OCI-LY1 (cell line): ENCODE results near the gene SLC7A4.
"Not testable (repeated sequence)": the region's sequence is repeated elsewhere in the genome, so short reads cannot be mapped to it uniquely, and the experiment has no call there.

ENCODE experiments used
- H2AFZ ChIP-seq: fragments of 200-600 bp; sonication (generic), shearing (Covaris generic); 2 replicates; pipeline ENCODE4 v1.6.0; 2014; ENCODE audit warnings: antibody characterized with exemption, mild to moderate bottlenecking, low read length
- H3F3A ChIP-seq: fragments of 200-600 bp; sonication (generic), shearing (Covaris generic); 2 replicates; pipeline ENCODE4 v1.6.0; 2014; ENCODE audit warnings: mild to moderate bottlenecking, antibody characterized with exemption, low read length, moderate library complexity; ENCODE audit not compliant: insufficient read depth
- H3K27ac ChIP-seq: fragments of 200-600 bp; sonication (generic); 2 replicates; pipeline ENCODE4 v1.5.1; 2014; ENCODE audit warnings: low read length, mixed run types, mild to moderate bottlenecking, low read depth; ENCODE audit not compliant: poor library complexity, severe bottlenecking
- H3K27me3 ChIP-seq: fragments of 200-600 bp; sonication (generic); 2 replicates; pipeline ENCODE4 v1.6.0; 2014; ENCODE audit warnings: antibody characterized with exemption, mild to moderate bottlenecking, low read length, moderate library complexity; ENCODE audit not compliant: insufficient read depth
- H3K36me3 ChIP-seq: fragments of 200-600 bp; sonication (generic); 2 replicates; pipeline ENCODE4 v1.6.1; 2014; ENCODE audit warnings: mild to moderate bottlenecking, antibody characterized with exemption, low read length, moderate library complexity, mixed read lengths; ENCODE audit not compliant: insufficient read depth
- H3K4me1 ChIP-seq: fragments of 200-600 bp; sonication (generic); 2 replicates; pipeline ENCODE4 v1.5.1; 2014; ENCODE audit warnings: mild to moderate bottlenecking, low read length, moderate library complexity; ENCODE audit not compliant: insufficient read depth, severe bottlenecking
- H3K4me2 ChIP-seq: fragments of 200-600 bp; sonication (generic), shearing (Covaris generic); 2 replicates; pipeline ENCODE4 v1.6.1; 2014; ENCODE audit warnings: low read length
- H3K4me3 ChIP-seq: fragments of 200-600 bp; sonication (generic); 2 replicates; pipeline ENCODE4 v1.5.1; 2014; ENCODE audit warnings: low read length, low read depth, mild to moderate bottlenecking, mixed read lengths; ENCODE audit not compliant: poor library complexity, severe bottlenecking
- H3K79me2 ChIP-seq: fragments of 200-600 bp; shearing (Covaris generic); 2 replicates; pipeline ENCODE4 v1.6.1; 2016; ENCODE audit warnings: mixed run types, low read length, mixed read lengths; ENCODE audit not compliant: insufficient read depth
- H3K9ac ChIP-seq: fragments of 200-600 bp; sonication (generic), shearing (Covaris generic); 2 replicates; pipeline ENCODE4 v1.6.1; 2014; ENCODE audit warnings: mild to moderate bottlenecking, low read length, mixed read lengths
- H3K9me2 ChIP-seq: fragments of 200-600 bp; sonication (generic), shearing (Covaris generic); 2 replicates; pipeline ENCODE4 v1.6.1; 2014; ENCODE audit warnings: low read depth, mild to moderate bottlenecking, low read length, mixed read lengths
- H3K9me3 ChIP-seq: fragments of 200-600 bp; shearing (Covaris generic); 2 replicates; pipeline ENCODE4 v1.6.1; 2014; ENCODE audit warnings: low read length, mixed read lengths
- H4K20me1 ChIP-seq: fragments of 200-600 bp; sonication (generic), shearing (Covaris generic); 2 replicates; pipeline ENCODE4 v1.6.0; 2016; ENCODE audit warnings: mild to moderate bottlenecking, low read length; ENCODE audit not compliant: insufficient read depth
- EZH2 ChIP-seq: fragments of 200-600 bp; sonication (generic), shearing (Covaris generic); IDR thresholded peaks from 2 replicates; pipeline ENCODE4 v1.8.0; 2017; ENCODE audit warnings: borderline replicate concordance, mixed run types, mild to moderate bottlenecking, antibody characterized with exemption, low read length, moderate library complexity, mixed read lengths
- TF ChIP-seq, protein P1 (sequence below): fragments of 200-600 bp; sonication (generic), shearing (Covaris generic); IDR thresholded peaks from 2 replicates; pipeline ENCODE4 v1.5.1; 2017; ENCODE audit warnings: mild to moderate bottlenecking, antibody characterized with exemption, low read length, moderate library complexity, mixed read lengths

Gene SLC7A4

DNA sequence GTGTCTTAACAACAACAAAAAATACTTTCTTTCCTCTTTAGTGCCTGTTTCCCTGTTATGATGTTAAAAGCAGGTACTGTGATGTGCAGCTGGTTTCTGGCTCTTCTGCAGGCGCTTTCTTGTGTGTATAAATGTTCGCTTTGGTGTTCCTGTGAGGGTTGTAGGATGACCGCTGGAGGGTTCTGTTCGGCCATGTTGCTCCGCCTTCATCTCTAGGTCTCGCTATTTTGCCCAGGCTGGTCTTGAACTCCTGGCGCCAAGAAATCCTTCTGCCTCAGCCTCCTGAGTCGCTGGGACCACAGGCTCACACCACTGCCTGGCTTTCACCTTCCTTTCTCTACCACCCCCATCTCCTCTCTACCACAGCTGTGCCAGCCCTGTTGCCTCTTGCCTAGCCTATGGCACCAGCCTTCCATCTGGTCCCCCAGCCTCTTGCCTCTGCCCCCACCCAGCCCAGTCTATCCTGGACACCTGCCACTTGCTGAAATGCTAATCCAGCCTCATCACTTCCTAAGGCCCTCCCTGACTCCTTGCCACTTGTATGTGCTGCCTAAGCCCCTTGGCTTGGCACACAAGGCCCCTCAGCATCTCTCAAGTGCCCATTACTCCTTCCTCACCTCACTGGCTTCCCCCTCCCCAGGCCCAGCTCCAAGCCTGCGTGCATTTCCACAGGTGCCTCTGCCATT, 18.9 kb upstream of the SLC7A4 start:
- Histone ChIP-seq H3K4me2 (no peak overlapping the region), H3K9me2 (no peaks in the 10 kb centered on the region), H3K27ac (no peak overlapping the region), H3K36me3 (no peaks in the 10 kb centered on the region), H2AFZ (no peak overlapping the region), H3K9ac (no peak overlapping the region), H3K27me3 (peaks cover 3% of the 10 kb centered on the region; the same call in 1 of the 2 replicates), H3K79me2 (no peaks in the 10 kb centered on the region), H4K20me1 (no peaks in the 10 kb centered on the region), H3F3A (no peaks in the 10 kb centered on the region), H3K9me3 (no peaks in the 10 kb centered on the region), H3K4me1 (no peaks in the 10 kb centered on the region), H3K4me3 (no peak overlapping the region)
- TF ChIP-seq, protein P1, sequence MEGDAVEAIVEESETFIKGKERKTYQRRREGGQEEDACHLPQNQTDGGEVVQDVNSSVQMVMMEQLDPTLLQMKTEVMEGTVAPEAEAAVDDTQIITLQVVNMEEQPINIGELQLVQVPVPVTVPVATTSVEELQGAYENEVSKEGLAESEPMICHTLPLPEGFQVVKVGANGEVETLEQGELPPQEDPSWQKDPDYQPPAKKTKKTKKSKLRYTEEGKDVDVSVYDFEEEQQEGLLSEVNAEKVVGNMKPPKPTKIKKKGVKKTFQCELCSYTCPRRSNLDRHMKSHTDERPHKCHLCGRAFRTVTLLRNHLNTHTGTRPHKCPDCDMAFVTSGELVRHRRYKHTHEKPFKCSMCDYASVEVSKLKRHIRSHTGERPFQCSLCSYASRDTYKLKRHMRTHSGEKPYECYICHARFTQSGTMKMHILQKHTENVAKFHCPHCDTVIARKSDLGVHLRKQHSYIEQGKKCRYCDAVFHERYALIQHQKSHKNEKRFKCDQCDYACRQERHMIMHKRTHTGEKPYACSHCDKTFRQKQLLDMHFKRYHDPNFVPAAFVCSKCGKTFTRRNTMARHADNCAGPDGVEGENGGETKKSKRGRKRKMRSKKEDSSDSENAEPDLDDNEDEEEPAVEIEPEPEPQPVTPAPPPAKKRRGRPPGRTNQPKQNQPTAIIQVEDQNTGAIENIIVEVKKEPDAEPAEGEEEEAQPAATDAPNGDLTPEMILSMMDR = no peak
- no peak for TF ChIP-seq EZH2

DNA sequence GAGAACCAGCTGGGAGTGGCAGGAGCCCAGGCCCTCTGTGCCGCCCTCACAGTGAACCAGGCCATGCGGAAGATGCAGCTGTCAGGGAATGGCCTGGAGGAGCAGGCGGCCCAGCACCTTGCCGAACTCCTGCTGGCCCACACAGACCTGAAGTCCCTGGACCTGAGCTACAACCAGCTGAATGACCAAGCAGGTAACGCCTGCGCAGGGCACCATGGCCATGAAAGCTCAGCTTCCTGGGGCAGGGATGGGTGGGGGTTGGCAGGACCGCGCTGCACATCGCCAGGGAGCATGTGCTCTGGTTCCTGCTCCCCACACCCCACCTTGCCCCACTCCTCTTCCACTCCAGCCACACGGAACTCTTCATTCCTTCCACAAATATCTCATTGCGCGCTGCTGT, 16.6 kb upstream of the SLC7A4 start:
- not testable (repeated sequence) for H2AFZ ChIP-seq, H3K9me3 ChIP-seq, H3K36me3 ChIP-seq

DNA sequence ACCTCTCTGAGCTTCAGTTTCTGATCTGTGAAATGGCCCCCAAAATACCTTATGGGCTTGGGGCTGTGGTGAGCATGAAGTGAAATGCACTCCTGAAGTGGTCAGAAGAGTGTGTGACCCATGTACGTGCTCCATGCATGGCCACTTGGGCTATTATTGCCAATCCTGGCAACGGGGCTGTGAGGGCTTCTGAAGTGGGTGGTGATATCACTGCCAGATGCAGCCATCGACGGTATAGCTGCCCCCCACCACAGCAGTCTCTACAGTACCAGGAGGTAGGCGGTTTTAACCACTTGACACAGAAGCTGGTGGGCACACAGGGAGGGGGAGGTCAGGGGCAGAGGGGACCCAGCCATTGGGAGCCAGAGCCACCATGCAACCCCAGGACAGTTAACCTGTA, 16.1 kb upstream of the SLC7A4 start:
- not testable (repeated sequence) for H3K4me2 ChIP-seq, H3K4me1 ChIP-seq, H3K27ac ChIP-seq, H3F3A ChIP-seq, H3K9ac ChIP-seq, H2AFZ ChIP-seq, H3K79me2 ChIP-seq, H3K27me3 ChIP-seq, H4K20me1 ChIP-seq, H3K36me3 ChIP-seq, H3K4me3 ChIP-seq, H3K9me3 ChIP-seq, H3K9me2 ChIP-seq

More for the DNA sequence above, 16.6 kb upstream of the SLC7A4 start:
- H3K9me2 ChIP-seq, H3K79me2 ChIP-seq, H3K4me2 ChIP-seq, H3K27me3 ChIP-seq, H4K20me1 ChIP-seq, H3K27ac ChIP-seq, H3K4me1 ChIP-seq, H3K9ac ChIP-seq, H3F3A ChIP-seq, H3K4me3 ChIP-seq: not testable (repeated sequence)

DNA sequence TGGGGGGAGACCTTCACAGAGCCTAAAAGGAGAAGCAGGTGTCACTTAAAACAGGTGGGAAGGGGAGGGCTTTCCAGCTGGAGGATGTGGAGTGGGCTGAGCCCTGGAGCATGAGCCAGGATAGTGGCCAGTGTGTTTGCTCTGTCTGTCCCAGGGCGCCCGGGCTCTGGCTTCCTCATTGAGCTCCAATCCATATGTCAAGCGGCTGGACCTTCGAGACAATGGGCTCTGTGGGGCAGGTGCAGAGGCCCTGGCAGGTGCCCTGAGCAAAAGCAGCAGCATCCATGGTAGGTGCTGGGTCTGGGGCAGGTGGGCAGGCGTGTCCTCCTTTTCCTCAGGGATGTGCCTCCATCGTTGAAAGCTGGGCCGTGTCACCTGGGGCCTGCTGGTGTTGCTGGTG, 15.4 kb upstream of the SLC7A4 start:
- no peak overlapping the region for H3K4me2 ChIP-seq
- peaks cover 6% of the 10 kb centered on the region for H3K4me1 ChIP-seq
- H4K20me1 ChIP-seq = no peaks in the 10 kb centered on the region
- H3K9ac ChIP-seq = no peak overlapping the region
- no peaks in the 10 kb centered on the region for H3K9me3 ChIP-seq
- H3F3A ChIP-seq = no peaks in the 10 kb centered on the region
- H3K27me3 ChIP-seq = 0 out of 2 replicates have a peak, but pooled peaks cover 3% of the 10 kb centered on the region
- H2AFZ ChIP-seq = no peak overlapping the region
- H3K36me3 ChIP-seq = no peaks in the 10 kb centered on the region
- H3K4me3 ChIP-seq = no peak overlapping the region
- no peak overlapping the region for H3K27ac ChIP-seq
- H3K79me2 ChIP-seq = no peaks in the 10 kb centered on the region
- H3K9me2 ChIP-seq = no peaks in the 10 kb centered on the region
- TF ChIP-seq, protein P1 = no peak
- TF ChIP-seq EZH2 = no peak
